Activated B cell treated with CpG ODN at 0.5 μM for 24 hours (primary cell): ENCODE measurements around the gene CXCR3. TPM values are rescaled to one million over a fixed set of nuclear protein-coding genes. Genes with fewer than 3 reads are reported as not detected.
A peak's percentile ranks its signal among the peaks of the same experiment; 100 is the strongest.

ENCODE experiments used
- ATAC-seq: fragments of 200-7000 bp; cut with Tn5 transposase; one replicate; pipeline ENCODE4 v1.10.0; 2021; ENCODE audit warnings: low read depth, mild to moderate bottlenecking, moderate library complexity
- CTCF ChIA-PET: fragments of 350-600 bp; sonication (Branson Sonifier 250); formaldehyde crosslinking; loops from one replicate; lab custom pipeline; 2021; ENCODE audit warnings: antibody characterized with exemption; lab: Charles Lee
- POLR2A ChIA-PET: fragments of 350-600 bp; sonication (Branson Sonifier 250); formaldehyde crosslinking; loops from one replicate; lab custom pipeline; 2021; ENCODE audit warnings: antibody characterized with exemption; lab: Charles Lee
- DNase-seq: peaks from one replicate; pipeline ENCODE4 v3.0.0; 2022
- H3K27ac Mint-ChIP-seq: one replicate; pipeline ENCODE4 v1.8.0; 2020; ENCODE audit warnings: mixed read lengths
- H3K27me3 Mint-ChIP-seq: one replicate; pipeline ENCODE4 v1.8.0; 2021; ENCODE audit warnings: mixed read lengths
- H3K36me3 Mint-ChIP-seq: one replicate; pipeline ENCODE4 v1.8.0; 2021; ENCODE audit warnings: low read depth, mixed read lengths
- H3K4me1 Mint-ChIP-seq: one replicate; pipeline ENCODE4 v1.8.0; 2021; ENCODE audit warnings: mixed read lengths
- H3K4me3 Mint-ChIP-seq: one replicate; pipeline ENCODE4 v1.8.0; 2020; ENCODE audit warnings: mild to moderate bottlenecking, mixed read lengths
- H3K9me3 Mint-ChIP-seq: one replicate; pipeline ENCODE4 v1.8.0; 2020; ENCODE audit warnings: mixed read lengths
- CTCF ChIP-seq: fragments of 200-600 bp; IDR thresholded peaks from one replicate; pipeline ENCODE4 v1.8.0; 2022; ENCODE audit warnings: antibody characterized with exemption, mild to moderate bottlenecking
- intact Hi-C: fragments of 100-400 bp; cut with micrococcal nuclease; formaldehyde crosslinking; loops from one replicate; pipeline ENCODE4 v1.15.1; 2024
- total RNA-seq: library from RNA; stranded (reverse); gene quantifications from 2 replicates; pipeline ENCODE4 v1.2.3, GENCODE V29; 2022

The CXCR3 gene
- total RNA-seq = 5.4 and 6.4 TPM in 2 replicates

DNA sequence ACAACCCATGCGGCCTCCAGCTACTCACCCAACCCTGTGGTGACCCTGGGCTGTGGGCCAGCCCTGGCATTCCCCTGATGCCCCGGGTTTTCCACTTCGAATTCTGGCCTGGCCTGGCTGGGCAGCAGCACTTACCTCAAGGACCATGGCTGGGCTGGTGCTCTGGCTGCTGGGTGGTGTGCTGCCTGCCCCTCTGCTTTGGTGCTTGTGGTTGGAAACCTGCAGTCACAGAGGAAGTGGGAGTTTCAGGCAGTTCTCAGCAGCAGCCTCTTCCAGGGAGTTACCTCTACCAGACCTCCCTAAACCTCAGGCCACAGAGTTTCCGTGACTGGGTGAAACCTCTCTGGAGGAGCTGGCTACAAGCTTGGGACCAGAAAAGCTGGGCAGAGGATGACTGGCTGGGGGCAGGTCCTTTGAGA, at the start of gene CXCR3:
TSS of gene CXCR3 (minus strand) at position 209 of the 419 bp plus-strand sequence. CDS start at position 147, 62 bp downstream.
- intact Hi-C loops = loop anchor here (2.0 kb wide), 2 partner anchors 18 to 32 kb away; no protein-coding TSS in a partner anchor
- Mint-ChIP-seq H3K36me3 (peaks cover 15% of the 10 kb centered on the region), H3K27ac (peak within 1 kb of the TSS; percentile 84), H3K4me3 (peak within 1 kb of the TSS; percentile 64), H3K4me1 (peaks cover 62% of the 10 kb centered on the region), H3K27me3 (no peaks in the 10 kb centered on the region), H3K9me3 (no peaks in the 10 kb centered on the region)
- CTCF ChIA-PET = interaction anchor here (1.4 to 1.6 kb wide), 2 partner anchors 10 to 34 kb away, joined by 5 read pairs; no protein-coding TSS in a partner anchor
- no peak for TF ChIP-seq CTCF
- DNase-seq (peak; percentile 21), ATAC-seq (peak; percentile 50)
- POLR2A ChIA-PET = interaction anchor here (0.7 to 3.5 kb wide), 4 partner anchors 10 to 85 kb away, joined by 3 to 20 read pairs (median 6); partner anchors contain the start of gene OGT

DNA sequence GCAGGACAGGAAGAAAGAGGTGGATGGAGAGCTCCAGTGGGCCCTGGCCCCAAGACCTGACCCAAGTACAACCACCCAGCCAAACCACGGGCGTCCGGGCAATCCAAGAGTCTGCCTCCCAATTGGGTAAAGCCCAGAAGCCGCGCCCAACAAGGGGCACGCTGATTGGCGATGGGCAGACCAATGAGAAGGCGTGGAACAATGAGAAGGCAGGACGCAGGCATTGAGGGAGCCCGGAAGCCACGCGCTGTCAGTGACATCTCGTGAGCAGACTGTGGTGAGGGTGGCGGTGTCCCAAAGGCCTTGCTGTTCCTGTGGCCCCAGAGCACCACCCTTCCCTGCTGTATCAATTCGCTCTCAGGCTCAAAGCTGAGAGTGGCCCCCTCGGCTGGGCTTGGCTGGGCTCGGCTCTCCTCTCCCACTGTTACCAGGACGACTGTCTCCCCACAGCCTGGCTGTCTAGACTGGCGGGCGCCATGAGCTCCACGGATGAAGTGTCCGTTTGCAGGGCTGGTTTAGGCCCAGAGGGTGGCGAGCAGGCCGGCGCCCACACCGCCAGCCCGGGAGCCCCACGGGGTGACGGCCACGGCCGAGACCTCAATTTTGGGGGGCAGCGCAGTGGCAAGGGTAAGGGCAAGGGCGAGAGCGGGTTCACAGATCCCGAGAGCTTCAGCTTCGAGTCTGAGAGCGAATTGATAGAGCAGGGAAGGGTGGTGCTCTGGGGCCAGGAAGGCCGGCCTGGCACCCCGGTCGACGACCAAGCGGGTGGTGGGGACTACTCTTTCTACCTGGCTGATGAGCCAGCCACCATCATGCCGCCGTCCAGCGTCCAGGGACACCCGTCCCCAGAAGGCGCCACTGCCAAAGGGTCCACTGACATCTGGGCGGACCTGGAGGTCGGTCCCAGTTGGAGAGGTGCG, 49.3 kb upstream of the CXCR3 start, which contains the start of gene LOC101059915:
TSS of gene LOC101059915 (plus strand) at position 219 of the 920 bp plus-strand sequence.
- H3K9me3 Mint-ChIP-seq = no peaks in the 10 kb centered on the region
- POLR2A ChIA-PET = no interaction called here
- no peak within 1 kb of the TSS for H3K4me3 Mint-ChIP-seq
- DNase-seq (no peak), ATAC-seq (no peak)
- no peak for TF ChIP-seq CTCF
- CTCF ChIA-PET = no interaction called here
- H3K4me1 Mint-ChIP-seq = peaks cover 7% of the 10 kb centered on the region
- intact Hi-C loops = no loop called here
- no peaks in the 10 kb centered on the region for H3K36me3 Mint-ChIP-seq
- H3K27ac Mint-ChIP-seq = no peak within 1 kb of the TSS
- peaks cover 4% of the 10 kb centered on the region for H3K27me3 Mint-ChIP-seq

DNA sequence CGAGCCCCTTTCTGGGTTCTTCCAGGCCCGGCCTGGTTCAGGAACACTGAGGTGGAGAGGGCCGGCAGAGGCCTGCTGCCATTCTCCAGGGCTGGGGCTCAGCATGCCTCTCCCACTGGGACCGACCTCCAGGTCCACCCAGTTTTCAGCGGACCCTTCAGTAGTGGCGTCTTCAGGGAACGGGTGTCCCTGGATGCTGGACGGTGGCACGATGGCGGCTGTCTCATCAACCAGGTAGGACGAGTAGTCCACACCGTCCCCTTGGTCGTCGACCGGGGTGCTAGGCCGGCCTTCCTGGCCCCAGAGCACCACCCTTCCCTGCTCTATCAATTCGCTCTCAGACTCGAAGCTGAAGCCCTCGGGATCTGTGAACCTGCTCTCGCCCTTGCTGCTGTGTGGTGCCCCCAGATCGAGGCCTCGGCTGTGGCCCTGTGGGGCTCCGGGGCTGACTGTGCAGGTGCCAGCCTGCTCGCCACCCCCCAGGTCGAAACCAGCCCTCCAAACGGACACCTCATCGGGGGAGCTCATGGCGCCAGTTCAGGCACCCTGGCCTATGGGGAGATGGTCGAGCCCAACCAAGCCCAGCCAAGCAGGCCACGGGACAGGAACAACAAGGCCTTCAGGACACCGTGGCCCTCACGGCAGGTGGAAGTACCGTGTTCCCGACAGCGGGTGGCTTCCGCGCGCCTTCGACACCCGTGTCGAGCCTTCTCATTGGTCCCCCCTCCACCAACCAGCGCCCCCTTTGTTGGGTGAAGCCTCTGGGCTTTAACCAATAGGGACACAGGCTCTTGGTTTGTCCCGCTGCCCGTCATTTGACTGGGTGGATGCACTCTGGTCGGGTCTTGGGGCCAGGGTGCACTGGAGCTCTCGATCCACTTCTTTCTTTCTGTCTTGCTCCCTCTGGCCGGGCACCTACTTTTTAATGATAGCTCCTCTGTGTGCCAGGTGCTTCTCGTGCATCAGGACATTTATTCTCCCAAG, 48.2 kb upstream of the CXCR3 start:
- no peaks in the 10 kb centered on the region for H3K36me3 Mint-ChIP-seq
- no peak for ATAC-seq
- intact Hi-C loops = no loop called here
- POLR2A ChIA-PET = no interaction called here
- no peak overlapping the region for H3K4me3 Mint-ChIP-seq
- no peaks in the 10 kb centered on the region for H3K9me3 Mint-ChIP-seq
- H3K27me3 Mint-ChIP-seq = peaks cover 4% of the 10 kb centered on the region
- no peak overlapping the region for H3K27ac Mint-ChIP-seq
- no peak for DNase-seq
- H3K4me1 Mint-ChIP-seq = peaks cover 10% of the 10 kb centered on the region
- TF ChIP-seq CTCF = no peak
- CTCF ChIA-PET = no interaction called here

- Mint-ChIP-seq H3K9me3 (no peaks in the 10 kb centered on the region), H3K27ac (no peak overlapping the region), H3K36me3 (no peaks in the 10 kb centered on the region), H3K4me1 (peaks cover 10% of the 10 kb centered on the region), H3K27me3 (peaks cover 4% of the 10 kb centered on the region), H3K4me3 (no peak overlapping the region)
- intact Hi-C loops = no loop called here
- ChIA-PET CTCF (no interaction called here), POLR2A (no interaction called here)
- ATAC-seq (no peak), DNase-seq (no peak)
- no peak for TF ChIP-seq CTCF
Measured at GRCh38 chrX:71665747-71666146, 47.4 kb upstream of the CXCR3 start.
